ENCODE measurements around the gene RASL10A. TPM values are rescaled to one million over a fixed set of nuclear protein-coding genes. Genes with fewer than 3 reads are reported as not detected.

Gene RASL10A
- total and polyA plus RNA-seq, 2 donors from 2014 or later: 0.73 to 1.2 TPM

- Histone ChIP-seq H3K4me1 (ENCODE audit: control insufficient read depth in 2 of 3, insufficient read depth in 2 of 3, low read depth in 1 of 3, low read length in 3 of 3) (peaks cover 0 to 14% (median 7%) of the 10 kb centered on the region in 3 donors), H3K36me3 (ENCODE audit: control insufficient read depth in 2 of 3, insufficient read depth in 3 of 3, low read length in 3 of 3) (peaks cover 18 to 38% (median 35%) of the 10 kb centered on the region in 3 donors), H3K4me3 (ENCODE audit: low read length in 3 of 3) (no peak overlapping the region), H3K9ac (ENCODE audit: low read length in 3 of 3) (no peak overlapping the region), H3K27ac (ENCODE audit: low read depth in 2 of 2, low read length in 2 of 2) (no peak overlapping the region), H3K9me3 (ENCODE audit: control insufficient read depth in 2 of 3, insufficient read depth in 1 of 3, low read length in 3 of 3) (no peaks in the 10 kb centered on the region), H3K27me3 (ENCODE audit: control insufficient read depth, insufficient read depth, low read length) (no peaks in the 10 kb centered on the region)
- FAIRE-seq (no peak), DNase-seq (no peak)
- intact Hi-C loops (cut with DNase I): no loop called here
- no peak for TF ChIP-seq CTCF (IDR thresholded peaks at IDR 0.05; ENCODE audit: borderline replicate concordance, extremely low read depth, insufficient read depth)
Measured at GRCh38 chr22:29300807-29301601, 14.5 kb downstream of the RASL10A start.

- Histone ChIP-seq H3K4me3 (ENCODE audit: low read length in 3 of 3) (no peak overlapping the region), H3K36me3 (ENCODE audit: control insufficient read depth in 2 of 3, insufficient read depth in 3 of 3, low read length in 3 of 3) (peaks cover 18 to 44% (median 41%) of the 10 kb centered on the region in 3 donors)
- no peak for FAIRE-seq
Measured at GRCh38 chr22:29300467-29300806, 15.1 kb downstream of the RASL10A start.

GRCh38 chr22:29299136-29299900 is 16.2 kb downstream of the RASL10A start:
- H3K27me3 ChIP-seq (ENCODE audit: control insufficient read depth, insufficient read depth, low read length): no peaks in the 10 kb centered on the region
- FAIRE-seq (no peak), DNase-seq (no peak)
- H3K4me3 ChIP-seq (ENCODE audit: low read length in 3 of 3): no peak overlapping the region
- peaks cover 18 to 51% (median 43%) of the 10 kb centered on the region in 3 donors for H3K36me3 ChIP-seq (ENCODE audit: control insufficient read depth in 2 of 3, insufficient read depth in 3 of 3, low read length in 3 of 3)
- TF ChIP-seq CTCF (IDR thresholded peaks at IDR 0.05; ENCODE audit: borderline replicate concordance, extremely low read depth, insufficient read depth): no peak
- H3K9ac ChIP-seq (ENCODE audit: low read length in 3 of 3): no peak overlapping the region
- intact Hi-C loops (cut with DNase I): no loop called here
- no peak overlapping the region for H3K27ac ChIP-seq (ENCODE audit: low read depth in 2 of 2, low read length in 2 of 2)
- peaks cover 0 to 12% (median 4%) of the 10 kb centered on the region in 3 donors for H3K4me1 ChIP-seq (ENCODE audit: control insufficient read depth in 2 of 3, insufficient read depth in 2 of 3, low read depth in 1 of 3, low read length in 3 of 3)
- H3K9me3 ChIP-seq (ENCODE audit: control insufficient read depth in 2 of 3, insufficient read depth in 1 of 3, low read length in 3 of 3): no peaks in the 10 kb centered on the region

More at GRCh38 chr22:29300467-29300806, 15.1 kb downstream of the RASL10A start:
- no peak for TF ChIP-seq CTCF (IDR thresholded peaks at IDR 0.05; ENCODE audit: borderline replicate concordance, extremely low read depth, insufficient read depth)
- Histone ChIP-seq H3K9me3 (ENCODE audit: control insufficient read depth in 2 of 3, insufficient read depth in 1 of 3, low read length in 3 of 3) (no peaks in the 10 kb centered on the region), H3K27me3 (ENCODE audit: control insufficient read depth, insufficient read depth, low read length) (no peaks in the 10 kb centered on the region), H3K4me1 (ENCODE audit: control insufficient read depth in 2 of 3, insufficient read depth in 2 of 3, low read depth in 1 of 3, low read length in 3 of 3) (peaks cover 0 to 12% (median 4%) of the 10 kb centered on the region in 3 donors), H3K27ac (ENCODE audit: low read depth in 2 of 2, low read length in 2 of 2) (no peak overlapping the region), H3K9ac (ENCODE audit: low read length in 3 of 3) (no peak overlapping the region)
- no peak for DNase-seq
- intact Hi-C loops (cut with DNase I): no loop called here

Data from kidney (tissue), 14 donors.